HL-60 (cell line): Measurements from ENCODE around the gene VWA3B.

ENCODE experiments used
- DNase-seq, 2 experiments: peaks; one replicate each; pipeline ENCODE4 v3.0.0-alpha.2; 2010 to 2020; ENCODE audit warnings: low read depth in 1 of 2, low spot score in 1 of 2
- H3K27ac ChIP-seq: fragments of 250-450 bp; sonication (Bioruptor Pico); replicated peaks from 2 replicates; pipeline ENCODE4 v1.5.1; 2020; ENCODE audit warnings: mild to moderate bottlenecking, moderate library complexity
- H3K27me3 ChIP-seq: fragments of 250-450 bp; sonication (Bioruptor Pico); 2 replicates; pipeline ENCODE4 v1.5.1; 2021; ENCODE audit warnings: mild to moderate bottlenecking, moderate library complexity; ENCODE audit not compliant: insufficient read depth, poor library complexity, severe bottlenecking
- H3K4me3 ChIP-seq: replicated peaks from 2 replicates; pipeline ENCODE4 v1.5.1; 2011; ENCODE audit warnings: mild to moderate bottlenecking, control low read depth, low read length; ENCODE audit not compliant: insufficient read depth
- GABPA ChIP-seq: IDR thresholded peaks from 2 replicates; pipeline ENCODE4 v1.6.1; 2012; ENCODE audit warnings: low read depth
- POLR2AphosphoS5 ChIP-seq: IDR thresholded peaks from 2 replicates; pipeline ENCODE4 v1.6.1; 2012; ENCODE audit warnings: low read depth
- SPI1 ChIP-seq: IDR thresholded peaks from 2 replicates; pipeline ENCODE4 v1.6.1; 2012; ENCODE audit warnings: low read depth, mild to moderate bottlenecking, borderline replicate concordance
- TF ChIP-seq, protein P1 (sequence below): IDR thresholded peaks from 2 replicates; pipeline ENCODE4 v1.6.1; 2012; ENCODE audit warnings: low read depth; ENCODE audit not compliant: insufficient replicate concordance
- TF ChIP-seq, protein P2 (sequence below): IDR thresholded peaks from one replicate; pipeline ENCODE4 v1.5.1; 2011; ENCODE audit warnings: low read length, control low read depth, inconsistent platforms; ENCODE audit not compliant: insufficient read depth

The VWA3B gene

DNA sequence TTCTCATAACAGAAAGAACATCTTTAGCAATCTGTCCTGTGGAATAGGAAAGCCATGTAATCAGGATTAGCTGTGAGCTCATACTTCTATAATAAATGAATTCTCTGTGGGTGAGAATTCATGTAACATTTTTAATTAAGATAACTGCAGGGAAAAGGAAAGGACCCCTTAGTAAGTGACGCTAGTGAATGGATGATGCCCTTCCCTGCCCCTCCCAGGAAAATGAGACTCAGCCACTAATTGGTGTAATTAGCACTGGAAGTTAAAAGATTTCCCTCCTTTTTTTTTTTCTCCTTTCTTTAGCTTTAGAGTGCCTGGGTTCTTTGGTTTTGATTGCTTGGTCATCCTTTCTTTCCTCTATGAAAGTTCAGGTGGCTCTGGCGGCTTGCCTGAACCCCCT lies 90.3 kb downstream of the VWA3B start:
- no peak overlapping the region for H3K27ac ChIP-seq
- DNase-seq = no peak

DNA sequence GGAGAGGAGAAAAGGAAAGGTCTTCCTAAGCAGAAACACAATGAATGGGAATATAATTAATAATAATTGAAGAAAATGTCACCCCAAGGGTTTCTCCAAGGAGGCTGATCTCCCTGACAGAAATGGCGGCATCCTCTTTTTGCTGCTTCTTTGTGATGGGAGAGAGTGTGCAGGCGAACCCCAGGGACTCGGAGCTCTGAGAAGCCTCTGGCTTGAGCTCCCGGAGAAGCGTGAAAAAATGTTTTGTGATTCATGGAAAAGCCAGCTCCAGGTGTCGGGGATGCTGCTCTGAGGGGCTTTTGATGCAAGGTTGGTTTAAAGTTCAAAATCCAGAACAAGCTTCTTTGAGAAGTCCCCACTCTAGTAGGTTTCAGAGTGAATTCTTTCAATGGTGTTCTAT lies 91.0 kb downstream of the VWA3B start:
- TF ChIP-seq GABPA = no peak
- TF ChIP-seq, protein P1, sequence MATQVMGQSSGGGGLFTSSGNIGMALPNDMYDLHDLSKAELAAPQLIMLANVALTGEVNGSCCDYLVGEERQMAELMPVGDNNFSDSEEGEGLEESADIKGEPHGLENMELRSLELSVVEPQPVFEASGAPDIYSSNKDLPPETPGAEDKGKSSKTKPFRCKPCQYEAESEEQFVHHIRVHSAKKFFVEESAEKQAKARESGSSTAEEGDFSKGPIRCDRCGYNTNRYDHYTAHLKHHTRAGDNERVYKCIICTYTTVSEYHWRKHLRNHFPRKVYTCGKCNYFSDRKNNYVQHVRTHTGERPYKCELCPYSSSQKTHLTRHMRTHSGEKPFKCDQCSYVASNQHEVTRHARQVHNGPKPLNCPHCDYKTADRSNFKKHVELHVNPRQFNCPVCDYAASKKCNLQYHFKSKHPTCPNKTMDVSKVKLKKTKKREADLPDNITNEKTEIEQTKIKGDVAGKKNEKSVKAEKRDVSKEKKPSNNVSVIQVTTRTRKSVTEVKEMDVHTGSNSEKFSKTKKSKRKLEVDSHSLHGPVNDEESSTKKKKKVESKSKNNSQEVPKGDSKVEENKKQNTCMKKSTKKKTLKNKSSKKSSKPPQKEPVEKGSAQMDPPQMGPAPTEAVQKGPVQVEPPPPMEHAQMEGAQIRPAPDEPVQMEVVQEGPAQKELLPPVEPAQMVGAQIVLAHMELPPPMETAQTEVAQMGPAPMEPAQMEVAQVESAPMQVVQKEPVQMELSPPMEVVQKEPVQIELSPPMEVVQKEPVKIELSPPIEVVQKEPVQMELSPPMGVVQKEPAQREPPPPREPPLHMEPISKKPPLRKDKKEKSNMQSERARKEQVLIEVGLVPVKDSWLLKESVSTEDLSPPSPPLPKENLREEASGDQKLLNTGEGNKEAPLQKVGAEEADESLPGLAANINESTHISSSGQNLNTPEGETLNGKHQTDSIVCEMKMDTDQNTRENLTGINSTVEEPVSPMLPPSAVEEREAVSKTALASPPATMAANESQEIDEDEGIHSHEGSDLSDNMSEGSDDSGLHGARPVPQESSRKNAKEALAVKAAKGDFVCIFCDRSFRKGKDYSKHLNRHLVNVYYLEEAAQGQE = no peak
- TF ChIP-seq SPI1 = no peak
- TF ChIP-seq, protein P2, sequence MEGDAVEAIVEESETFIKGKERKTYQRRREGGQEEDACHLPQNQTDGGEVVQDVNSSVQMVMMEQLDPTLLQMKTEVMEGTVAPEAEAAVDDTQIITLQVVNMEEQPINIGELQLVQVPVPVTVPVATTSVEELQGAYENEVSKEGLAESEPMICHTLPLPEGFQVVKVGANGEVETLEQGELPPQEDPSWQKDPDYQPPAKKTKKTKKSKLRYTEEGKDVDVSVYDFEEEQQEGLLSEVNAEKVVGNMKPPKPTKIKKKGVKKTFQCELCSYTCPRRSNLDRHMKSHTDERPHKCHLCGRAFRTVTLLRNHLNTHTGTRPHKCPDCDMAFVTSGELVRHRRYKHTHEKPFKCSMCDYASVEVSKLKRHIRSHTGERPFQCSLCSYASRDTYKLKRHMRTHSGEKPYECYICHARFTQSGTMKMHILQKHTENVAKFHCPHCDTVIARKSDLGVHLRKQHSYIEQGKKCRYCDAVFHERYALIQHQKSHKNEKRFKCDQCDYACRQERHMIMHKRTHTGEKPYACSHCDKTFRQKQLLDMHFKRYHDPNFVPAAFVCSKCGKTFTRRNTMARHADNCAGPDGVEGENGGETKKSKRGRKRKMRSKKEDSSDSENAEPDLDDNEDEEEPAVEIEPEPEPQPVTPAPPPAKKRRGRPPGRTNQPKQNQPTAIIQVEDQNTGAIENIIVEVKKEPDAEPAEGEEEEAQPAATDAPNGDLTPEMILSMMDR = no peak
- TF ChIP-seq POLR2AphosphoS5 = no peak
- H3K4me3 ChIP-seq = no peak overlapping the region
- H3K27me3 ChIP-seq = no peaks in the 10 kb centered on the region
- no peak overlapping the region for H3K27ac ChIP-seq
- no peak for DNase-seq

More for the DNA sequence above, 90.3 kb downstream of the VWA3B start:
- no peak for TF ChIP-seq GABPA
- no peak for TF ChIP-seq SPI1
- TF ChIP-seq, protein P1 = no peak
- TF ChIP-seq POLR2AphosphoS5 = no peak
- TF ChIP-seq, protein P2 = no peak
- H3K4me3 ChIP-seq = no peak overlapping the region
- no peaks in the 10 kb centered on the region for H3K27me3 ChIP-seq

DNA sequence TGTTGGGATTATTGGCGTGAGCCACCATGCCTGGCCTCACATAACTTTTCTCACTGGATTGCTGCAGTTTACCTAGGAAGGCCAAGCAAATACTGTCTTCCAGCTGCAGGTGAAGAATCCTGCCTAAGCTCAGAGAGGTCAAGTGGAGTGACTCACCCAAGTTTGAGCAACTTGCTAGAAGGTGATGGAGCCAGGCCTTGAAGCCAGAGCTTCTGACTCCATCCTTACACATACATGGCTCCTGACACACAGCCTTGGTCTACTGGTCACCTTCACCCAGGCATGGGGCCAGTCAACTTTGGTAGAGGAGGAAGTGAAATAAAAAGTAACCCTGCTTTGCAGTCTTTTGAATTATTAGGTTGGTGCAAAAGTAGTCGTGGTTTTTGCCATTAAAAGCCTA lies 93.5 kb downstream of the VWA3B start:
- H3K4me3 ChIP-seq = no peak overlapping the region
- no peak overlapping the region for H3K27ac ChIP-seq
- no peak for DNase-seq
- H3K27me3 ChIP-seq = no peaks in the 10 kb centered on the region
- TF ChIP-seq GABPA (no peak), SPI1 (no peak), POLR2AphosphoS5 (no peak)
- TF ChIP-seq, protein P1 = no peak
- TF ChIP-seq, protein P2 = no peak
